NCI-H510A treated with DMSO at 0.1 percent for 48 hours (cell line): Measurements from ENCODE around the gene TBC1D13.
"Not testable (repeated sequence)": the region's sequence is repeated elsewhere in the genome, so short reads cannot be mapped to it uniquely, and the experiment has no call there.

Source experiments
- DNase-seq: peaks from one replicate; lab custom pipeline; 2025; lab: John Stamatoyannopoulos, UW

TBC1D13 gene

GRCh38 chr9:128847803-128848202, 60.8 kb downstream of the TBC1D13 start:
- DNase-seq = no peak

- not testable (repeated sequence) for DNase-seq
Observed at GRCh38 chr9:128851024-128851423, 64.0 kb downstream of the TBC1D13 start.

- not testable (repeated sequence) for DNase-seq
Observed at GRCh38 chr9:128851779-128852600, 64.9 kb downstream of the TBC1D13 start.

- DNase-seq = not testable (repeated sequence)
Observed at GRCh38 chr9:128852646-128853045, 65.6 kb downstream of the TBC1D13 start.

GRCh38 chr9:128854454-128854853, 67.4 kb downstream of the TBC1D13 start:
- DNase-seq = not testable (repeated sequence)

GRCh38 chr9:128858476-128858875, 71.4 kb downstream of the TBC1D13 start:
- DNase-seq = not testable (repeated sequence)
